Measurements from ENCODE around the gene STAC3.
A peak's percentile ranks its signal among the peaks of the same experiment; 100 is the strongest.

Gene STAC3

GRCh38 chr12:57254506-57255280, 3.7 kb upstream of the STAC3 start:
- DNase-seq (ENCODE audit: low read depth), result no peak

GRCh38 chr12:57250541-57250940, 446 bp downstream of the STAC3 start:
- DNase-seq (ENCODE audit: low read depth), result no peak

- DNase-seq (ENCODE audit: low read depth), result no peak
Measured at GRCh38 chr12:57248934-57249742, 1.8 kb downstream of the STAC3 start.

GRCh38 chr12:57247041-57247440, 3.9 kb downstream of the STAC3 start:
- DNase-seq (ENCODE audit: low read depth), result no peak

DNA sequence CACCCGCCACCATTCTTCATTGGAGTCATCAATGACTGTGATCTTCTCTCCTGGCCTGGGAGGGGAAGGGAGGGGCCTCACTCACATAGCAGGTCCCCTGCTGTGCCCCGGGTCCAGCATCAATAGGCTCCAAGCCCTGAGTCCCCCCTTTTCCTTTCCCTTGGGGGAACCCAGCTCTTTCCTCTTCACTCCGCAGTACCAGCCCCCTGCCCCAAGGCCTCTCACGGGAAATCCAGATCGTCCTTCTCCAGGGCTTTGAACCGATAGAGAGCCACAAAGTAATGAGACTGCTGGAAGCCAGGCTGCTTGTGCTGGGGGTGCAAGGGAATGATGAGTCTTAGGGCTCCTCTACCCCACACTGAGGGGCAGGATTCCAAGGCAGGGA, 6.7 kb downstream of the STAC3 start:
- no peak for DNase-seq (ENCODE audit: low read depth)

- peak; percentile 73 for DNase-seq (ENCODE audit: low read depth)
Measured at GRCh38 chr12:57243521-57244311, 7.3 kb downstream of the STAC3 start.

DNA sequence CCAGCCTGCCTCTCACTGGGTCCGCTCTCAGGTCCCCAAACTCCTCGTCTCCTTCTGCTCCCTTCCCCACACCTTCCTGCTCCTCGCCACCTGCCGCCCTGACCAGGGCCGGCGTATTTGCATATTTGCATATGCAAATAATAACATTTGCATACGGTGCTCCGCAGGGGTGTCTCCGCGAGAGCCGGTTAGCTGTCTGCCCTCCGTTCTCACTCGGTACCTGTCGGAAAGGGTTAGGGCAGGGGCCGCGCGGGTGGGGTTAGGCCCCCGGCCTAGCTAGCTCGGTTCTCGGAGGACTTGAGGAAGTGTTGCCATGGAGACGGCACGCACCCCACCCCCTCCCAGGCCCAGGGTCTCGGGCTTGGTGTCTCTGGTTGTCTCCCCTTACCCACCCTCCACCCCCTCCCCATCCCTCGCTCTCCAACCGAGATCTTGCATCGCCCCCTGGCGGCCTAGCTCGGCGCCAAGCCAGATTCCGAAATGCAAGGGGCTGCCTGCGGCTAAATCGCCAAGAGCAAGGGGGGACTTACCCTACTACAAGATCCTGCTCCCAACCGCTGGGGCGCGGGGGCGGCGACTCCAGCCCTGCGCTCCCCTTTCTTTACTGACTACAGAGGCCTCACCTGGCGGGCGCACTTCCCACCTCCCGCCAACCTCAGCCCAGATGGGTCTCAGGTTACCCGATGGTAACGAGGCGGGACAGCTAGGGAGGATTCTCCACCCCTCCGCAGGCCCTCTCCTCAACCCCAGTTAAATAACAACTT, 8.1 kb downstream of the STAC3 start:
- peak; percentile 36 for DNase-seq (ENCODE audit: low read depth)

GRCh38 chr12:57242329-57242690, 8.7 kb downstream of the STAC3 start:
- DNase-seq (ENCODE audit: low read depth), result no peak

- DNase-seq (ENCODE audit: low read depth), result no peak
Measured at GRCh38 chr12:57241402-57242310, 9.3 kb downstream of the STAC3 start.

DNA sequence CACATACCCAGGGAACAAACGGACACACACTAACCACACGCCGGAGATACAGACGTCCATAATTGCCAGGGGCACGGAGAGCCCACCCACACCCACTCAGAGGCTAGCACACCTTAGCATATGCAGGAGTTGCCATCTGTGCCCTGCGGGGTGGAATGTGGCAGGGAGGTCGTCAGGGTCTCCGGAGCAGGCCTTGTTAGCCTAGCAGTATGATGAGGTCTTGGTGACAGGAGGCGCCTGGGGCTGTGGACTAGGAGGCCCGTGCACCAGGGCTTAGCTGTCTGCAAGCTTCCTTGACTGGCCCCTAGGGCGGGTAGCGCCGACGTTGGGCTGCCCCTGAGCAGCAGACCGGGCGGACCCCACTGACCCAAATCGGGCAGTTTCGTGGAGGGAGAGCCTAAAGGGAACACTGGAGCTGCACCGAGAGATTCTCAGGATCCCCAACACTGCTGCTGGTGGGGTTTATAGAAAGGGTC, 10.0 kb downstream of the STAC3 start:
- no peak for DNase-seq (ENCODE audit: low read depth)

DNA sequence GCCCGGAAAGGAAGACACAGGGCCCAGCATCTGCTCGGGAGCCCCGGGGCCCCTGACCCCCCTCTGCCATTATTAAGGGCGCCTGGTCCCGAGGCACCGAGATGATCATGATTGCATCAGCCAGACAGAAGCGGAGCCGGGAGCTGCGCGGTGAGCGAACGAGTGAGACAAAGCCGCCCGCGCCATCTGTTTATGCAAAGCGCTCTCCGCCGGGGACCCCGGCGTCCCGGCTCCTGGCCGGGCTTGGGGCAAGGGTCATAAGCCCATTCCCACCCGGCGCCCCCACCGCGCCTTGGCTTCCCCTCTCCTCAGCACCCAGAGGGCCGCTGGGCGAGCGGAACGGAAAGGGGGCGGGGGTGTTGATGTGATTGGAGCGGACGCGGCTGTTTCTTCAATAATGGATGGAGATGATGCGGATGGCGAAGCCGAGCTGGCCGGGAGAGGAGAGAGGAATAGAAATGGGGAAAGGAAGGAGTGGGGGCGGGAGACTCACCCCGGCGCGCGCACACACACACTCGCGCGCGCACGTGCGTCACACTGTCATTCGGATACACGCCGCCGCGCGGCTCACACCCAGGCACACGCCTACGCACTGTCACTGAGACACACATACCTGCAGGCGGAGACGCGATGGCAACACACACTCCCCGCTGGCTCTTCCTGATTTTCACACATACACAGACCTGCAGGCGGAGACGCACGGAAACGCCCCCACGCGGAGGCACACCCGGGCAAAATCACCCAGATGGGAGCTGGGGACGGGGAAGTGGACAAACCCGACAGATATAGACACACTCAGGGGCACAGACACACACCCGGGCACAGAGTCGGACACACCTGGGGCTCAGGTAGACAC, 10.7 kb downstream of the STAC3 start:
- DNase-seq (ENCODE audit: low read depth), result peak; percentile 65

DNA sequence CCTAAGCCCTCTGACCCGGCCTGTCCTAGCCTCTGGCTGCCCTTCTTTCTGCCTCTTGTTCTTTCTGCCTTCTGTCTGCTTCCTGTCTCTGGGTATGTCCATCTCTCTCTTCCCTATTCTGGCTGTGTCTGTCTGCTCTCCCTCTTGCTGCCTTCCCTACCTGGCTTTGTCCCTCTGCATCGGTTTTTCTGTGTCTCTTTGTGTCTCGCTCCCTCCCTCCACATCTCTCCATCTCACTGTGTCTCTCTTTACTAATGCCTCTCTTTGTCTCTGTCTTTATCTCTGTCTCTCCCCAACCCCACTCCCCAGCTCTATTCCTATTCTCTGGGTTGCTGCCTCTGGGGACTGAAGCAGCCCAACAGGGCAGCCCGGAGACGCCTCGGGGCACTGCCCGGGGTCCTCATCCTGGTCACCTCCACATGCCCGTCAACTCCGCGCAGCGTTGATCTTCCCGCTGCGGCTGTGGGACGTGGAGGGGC, 11.4 kb downstream of the STAC3 start:
- DNase-seq (ENCODE audit: low read depth), result no peak

DNA sequence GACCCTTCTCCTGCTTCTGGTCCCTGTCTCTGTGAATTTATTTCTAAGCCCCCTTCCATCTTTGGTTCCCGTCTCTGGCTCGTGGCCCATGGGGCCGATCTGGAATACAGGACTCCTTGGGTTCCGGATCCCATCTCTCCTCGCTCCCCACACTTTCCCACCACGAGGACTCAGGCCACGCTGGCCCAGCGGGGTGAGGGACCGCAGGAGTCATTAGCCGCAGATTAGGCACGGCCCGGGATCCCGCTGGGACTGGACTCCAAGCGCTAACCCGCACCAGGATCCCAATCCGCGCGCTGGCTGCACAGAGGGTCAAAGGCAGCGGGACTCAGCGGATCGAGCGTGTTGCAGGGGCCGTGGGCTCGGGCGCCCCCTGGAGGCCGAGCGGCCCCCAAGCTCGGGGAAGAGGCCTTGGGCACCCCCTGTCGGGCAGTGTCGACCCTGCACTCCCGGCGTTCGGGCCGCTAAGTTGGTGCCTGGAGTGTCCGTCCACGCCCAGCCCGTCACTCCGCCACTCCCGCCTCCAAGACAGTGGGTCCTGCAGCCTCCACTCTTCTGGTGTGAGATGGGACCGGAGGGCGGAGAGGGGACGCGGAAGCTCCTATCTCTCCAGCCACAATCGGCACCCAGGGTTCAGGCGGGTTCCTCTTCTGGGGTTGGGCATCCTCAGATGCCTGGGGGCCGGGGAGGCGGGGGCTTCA, 12.0 kb downstream of the STAC3 start:
- peak; percentile 73 for DNase-seq (ENCODE audit: low read depth)

DNA sequence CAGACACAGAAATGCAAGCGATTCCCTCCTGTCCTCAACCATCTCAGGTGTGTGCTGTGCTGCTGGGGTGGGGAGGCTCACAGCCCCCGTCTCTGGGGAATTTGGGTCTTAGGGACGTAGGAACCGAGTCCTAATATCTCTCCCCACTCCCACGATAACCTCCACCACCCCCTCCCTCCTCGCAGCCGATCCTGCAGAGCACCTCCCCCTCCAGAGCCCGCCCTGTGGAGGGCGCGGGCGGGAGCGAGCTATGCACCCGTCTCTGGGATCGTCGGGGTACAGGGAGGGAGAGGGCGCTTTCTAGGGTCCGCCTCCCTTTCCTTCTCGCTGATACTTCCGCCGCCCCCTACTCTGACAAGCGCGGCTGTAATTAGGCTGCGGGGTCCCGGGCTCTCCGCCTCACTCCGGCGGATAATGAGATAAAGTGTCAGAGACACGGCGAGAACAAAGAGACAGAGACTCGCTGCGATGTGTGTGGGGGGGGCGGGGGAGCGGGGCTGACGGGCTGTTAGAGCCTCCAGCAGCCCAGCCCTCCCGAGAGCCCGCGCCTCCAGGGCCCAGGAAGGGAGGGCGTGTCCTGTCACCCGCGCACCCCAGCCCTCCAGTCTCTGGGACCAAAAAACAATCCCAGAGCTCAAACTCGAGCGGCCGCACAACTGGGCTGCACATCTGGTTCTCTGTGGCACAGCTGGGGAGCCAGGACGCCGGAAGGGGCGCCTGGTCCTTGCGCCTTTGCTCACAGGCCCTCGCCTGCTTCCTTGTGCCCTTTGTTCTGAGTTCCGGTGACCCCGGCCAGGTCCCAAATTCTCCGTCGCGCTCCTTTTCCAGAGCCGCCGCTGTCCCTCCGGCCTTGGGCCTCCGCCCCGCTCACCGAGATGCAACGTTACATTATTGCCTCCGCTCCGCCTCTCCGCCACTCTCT, 12.8 kb downstream of the STAC3 start:
- no peak for DNase-seq (ENCODE audit: low read depth)

GRCh38 chr12:57237596-57237931, 13.4 kb downstream of the STAC3 start:
- DNase-seq (ENCODE audit: low read depth), result no peak

DNA sequence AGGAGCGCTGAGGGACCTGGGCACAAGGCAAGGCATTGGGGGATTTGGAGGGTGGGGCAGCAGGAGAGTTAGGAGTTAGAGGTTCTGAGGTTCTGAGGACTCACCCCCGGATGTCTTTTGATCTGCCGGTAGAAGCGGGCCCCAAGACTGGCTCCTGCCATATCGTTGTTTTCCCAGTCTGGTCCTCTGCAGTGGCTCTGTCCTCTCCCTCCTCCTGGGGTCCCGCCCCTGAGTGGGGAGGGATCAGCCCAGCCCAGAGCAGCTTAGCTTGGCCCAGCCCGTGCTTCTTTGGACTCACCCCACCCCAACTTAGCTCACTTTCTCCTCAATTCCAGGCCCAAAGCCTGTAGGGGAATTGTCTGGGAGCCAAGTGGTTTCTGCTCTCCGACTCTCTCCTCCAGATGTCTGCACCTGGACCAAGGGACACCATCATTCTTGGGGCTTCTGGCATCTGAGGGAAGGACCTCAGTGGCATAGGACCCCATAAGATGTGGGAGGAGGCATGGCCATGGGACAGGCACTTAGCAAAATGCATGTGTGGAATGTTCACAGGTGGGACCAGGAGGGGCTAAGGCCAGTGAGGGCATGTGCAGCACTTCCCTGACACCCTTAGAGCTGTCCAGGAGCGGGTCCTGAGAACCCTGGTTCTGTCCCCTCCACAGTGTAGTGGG, 13.9 kb downstream of the STAC3 start:
- DNase-seq (ENCODE audit: low read depth), result no peak

DNA sequence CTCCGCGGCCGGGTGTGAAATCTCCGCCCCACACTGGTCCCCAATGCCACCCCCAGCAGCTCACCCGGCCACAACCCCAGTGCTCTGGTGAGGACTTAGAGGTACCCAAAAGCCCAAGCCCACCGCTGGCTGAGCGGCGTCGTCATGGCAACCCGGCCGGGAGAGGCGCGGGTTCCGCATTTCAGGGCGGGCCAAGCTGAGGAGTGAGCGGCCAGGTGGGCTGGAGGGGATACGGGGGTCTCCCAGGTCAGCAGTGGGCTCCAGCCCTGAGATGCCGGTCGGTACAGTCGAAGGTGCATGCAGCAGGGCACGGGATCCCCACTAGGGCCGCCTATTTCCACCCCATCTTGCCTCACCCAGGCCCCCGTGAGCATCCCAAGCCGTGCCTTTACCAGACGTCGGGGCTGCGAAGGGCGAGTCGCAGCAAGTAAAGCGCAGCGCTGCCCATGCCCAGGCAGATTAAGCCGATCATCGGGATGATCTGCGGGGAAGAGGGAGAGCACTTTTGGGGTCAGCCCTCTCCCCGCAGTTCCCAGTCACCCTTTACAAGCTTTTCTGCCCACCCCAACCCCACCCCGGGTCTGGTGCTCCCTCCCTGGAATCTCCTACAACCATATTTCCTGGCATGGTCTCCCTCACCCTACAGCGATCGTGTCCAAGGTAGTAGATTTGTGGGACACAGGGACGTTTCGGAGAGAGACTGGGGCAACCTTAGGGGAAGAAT, 14.6 kb downstream of the STAC3 start:
- no peak for DNase-seq (ENCODE audit: low read depth)
